HG03045 (cell line): ENCODE data around the gene NCEH1.
A peak's percentile ranks its signal among the peaks of the same experiment; 100 is the strongest.

Experiments
- ATAC-seq: cut with Tn5 transposase; IDR thresholded peaks from one replicate; pipeline ENCODE4 v1.9.1; 2021; ENCODE audit warnings: mild to moderate bottlenecking, moderate library complexity; ENCODE audit not compliant: unreplicated experiment

NCEH1 gene

DNA sequence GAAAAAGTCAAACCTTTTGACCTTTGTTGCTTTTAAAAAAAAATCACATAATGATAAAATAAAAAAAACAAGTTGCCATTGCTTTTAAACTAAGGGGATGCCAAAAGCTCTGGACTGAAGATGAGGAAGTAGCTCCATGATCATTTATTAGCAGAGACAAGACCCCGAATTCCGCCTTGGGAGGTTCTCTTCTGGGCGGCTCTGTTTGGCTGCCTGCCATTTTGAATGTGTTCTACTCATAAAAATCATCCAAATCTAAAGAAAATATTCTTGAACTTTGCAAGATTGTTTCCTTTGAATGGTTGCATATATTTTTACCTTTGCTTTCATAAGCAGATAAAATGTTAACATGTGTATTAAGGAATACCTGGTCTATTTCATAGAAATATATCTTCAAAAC, 63.8 kb downstream of the NCEH1 start:
- ATAC-seq, result no peak

DNA sequence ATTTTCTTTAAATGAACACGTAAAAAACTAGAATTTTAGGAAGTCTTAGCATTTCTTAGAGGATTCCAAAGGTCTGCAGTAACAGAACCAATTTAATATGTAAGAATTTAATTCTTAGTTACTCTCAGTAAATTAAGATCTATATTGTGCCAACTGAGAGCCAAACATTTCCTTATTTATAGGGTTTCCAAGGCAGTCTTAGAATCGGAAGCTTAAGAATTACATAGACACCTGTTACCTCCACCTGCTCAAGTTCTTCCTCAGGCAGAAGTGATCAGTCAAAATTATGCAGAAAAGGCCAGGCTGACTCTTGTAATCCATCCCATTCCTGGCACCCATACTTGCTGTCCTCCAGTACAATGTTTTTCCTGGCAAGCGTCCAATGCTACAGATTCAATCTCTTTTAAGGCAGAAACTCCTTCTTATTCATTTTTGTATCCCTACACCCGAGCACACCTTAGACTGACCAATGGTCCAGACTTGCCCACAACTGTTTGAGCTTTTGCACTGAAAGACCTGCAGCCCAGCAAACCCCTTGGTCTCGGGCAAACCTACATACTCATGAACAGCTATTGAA, 64.3 kb downstream of the NCEH1 start:
- no peak for ATAC-seq

DNA sequence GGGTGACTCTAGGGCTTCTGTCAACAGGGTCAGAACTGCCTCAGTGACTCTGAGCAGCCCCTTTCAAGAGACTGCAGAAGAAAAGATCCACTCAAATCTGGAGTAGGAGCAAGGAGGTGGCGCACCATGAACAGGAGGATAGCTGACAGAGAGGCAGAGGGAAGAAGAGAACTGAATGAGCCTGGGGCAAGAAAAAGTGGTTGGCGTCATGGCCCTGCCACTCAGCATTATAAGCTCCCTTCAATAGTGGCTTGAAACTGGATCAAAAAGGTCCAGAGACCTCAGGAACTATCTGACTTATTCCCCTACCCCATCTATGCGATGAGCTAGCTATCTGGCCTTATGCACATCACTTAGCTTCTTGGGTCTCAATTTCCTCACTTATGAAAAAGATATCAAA, 66.6 kb downstream of the NCEH1 start:
- ATAC-seq, result no peak

DNA sequence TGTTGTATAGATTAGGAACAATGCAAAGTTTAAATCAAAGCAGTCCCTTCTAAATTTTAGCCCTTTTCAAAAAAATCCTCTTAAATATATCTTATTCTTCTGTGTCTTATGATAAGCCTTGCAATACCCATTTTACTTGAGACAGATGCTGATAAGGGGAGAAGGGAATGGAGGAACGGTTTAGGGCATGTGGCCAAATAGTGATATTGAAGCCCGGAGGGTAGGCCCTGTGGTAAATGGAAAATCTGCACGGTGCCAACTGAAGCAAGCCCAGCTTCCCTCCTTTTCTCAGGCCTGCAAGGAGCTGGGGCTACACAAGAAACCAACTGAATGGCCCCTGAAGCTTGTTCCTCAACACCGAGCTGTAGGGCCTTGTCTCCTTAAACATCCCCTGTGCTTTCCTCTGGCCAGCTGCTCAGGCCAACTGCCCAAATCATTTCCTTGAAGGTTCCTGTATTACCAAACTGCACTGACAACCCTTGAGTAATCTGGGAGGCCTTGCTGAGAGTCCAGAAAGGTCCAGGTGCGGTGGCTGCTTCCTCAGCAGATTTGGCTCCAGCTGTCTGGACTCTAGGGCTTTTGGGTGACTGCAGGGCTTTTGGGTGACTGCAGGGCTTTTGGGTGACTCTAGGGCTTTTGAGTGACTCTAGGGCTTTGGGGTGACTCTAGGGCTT, 67.2 kb downstream of the NCEH1 start:
- ATAC-seq, result no peak

DNA sequence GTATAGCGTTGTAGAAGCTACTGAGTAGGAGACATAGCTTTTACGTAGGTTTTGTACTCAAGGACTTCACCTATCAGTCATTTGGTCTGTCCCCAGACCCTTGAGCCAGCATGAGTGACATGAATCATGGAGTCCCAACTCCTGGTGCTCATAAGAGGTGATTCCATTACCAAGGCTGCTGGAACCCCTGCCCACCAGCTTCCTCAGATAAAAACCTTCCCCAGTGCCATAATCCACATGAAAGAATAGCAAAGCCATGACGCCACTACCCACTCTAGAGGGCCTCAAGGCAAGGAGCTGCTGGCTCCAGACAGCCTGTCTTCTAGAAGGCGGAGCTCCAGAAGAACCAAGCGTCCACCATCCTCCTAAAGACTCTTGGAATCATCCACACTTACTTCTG, 69.6 kb downstream of the NCEH1 start:
- no peak for ATAC-seq

DNA sequence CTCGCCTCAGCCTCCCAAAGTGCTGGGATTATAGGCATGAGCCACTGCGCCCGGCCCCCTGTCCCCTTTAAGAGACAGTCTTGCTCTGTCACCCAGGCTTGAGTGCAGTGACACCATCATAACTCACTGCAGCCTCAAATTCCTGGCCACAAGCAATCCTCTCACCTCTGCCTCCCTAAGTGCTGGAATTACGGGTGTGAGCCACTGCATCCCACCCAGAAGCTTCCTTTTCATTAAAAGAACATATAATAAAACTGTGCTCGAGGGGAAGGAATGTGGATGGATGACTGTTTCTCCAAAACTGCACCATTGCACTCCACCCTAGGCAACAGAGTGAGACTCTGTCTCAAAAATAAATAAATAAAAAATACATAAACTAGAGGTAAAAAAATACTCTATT, 70.1 kb downstream of the NCEH1 start:
- ATAC-seq, result no peak

DNA sequence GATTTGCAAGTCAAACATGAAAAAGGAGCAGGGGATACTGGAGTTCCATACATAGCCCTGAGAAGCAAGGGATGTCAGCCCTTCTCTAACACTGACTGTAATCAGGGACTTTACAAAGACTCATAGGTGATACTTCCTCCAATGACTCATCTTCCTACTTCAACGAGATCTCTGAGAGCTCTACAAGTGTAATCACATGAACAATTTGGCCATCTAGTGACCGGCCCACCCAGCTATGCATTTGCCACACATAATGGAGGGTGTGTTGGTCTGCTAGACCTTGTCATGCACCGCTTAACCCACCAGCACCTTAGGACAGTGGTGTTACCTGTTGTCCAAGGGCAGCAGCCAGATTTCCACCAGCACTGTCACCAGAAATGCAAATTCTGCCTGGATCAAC, 75.3 kb downstream of the NCEH1 start:
- peak; percentile 94 for ATAC-seq

DNA sequence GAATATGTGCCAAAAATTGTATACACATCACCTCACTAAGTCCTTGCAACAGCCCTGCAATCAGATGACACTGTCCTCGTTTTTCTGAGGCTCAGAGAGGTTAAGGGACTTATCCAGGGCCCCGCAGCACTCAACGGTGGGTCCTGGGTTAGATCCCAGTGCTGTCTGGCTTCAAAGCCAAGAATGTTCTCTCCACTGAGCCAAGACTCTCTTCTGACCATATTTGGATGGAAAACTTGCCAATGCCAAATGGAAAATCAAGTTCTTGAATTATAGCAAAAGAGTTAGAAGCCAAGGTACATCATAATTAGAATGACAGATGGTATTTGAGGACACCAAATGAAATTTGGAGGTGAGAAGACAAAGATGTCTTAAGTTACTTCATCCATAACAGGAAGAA, 75.9 kb downstream of the NCEH1 start:
- ATAC-seq, result no peak

DNA sequence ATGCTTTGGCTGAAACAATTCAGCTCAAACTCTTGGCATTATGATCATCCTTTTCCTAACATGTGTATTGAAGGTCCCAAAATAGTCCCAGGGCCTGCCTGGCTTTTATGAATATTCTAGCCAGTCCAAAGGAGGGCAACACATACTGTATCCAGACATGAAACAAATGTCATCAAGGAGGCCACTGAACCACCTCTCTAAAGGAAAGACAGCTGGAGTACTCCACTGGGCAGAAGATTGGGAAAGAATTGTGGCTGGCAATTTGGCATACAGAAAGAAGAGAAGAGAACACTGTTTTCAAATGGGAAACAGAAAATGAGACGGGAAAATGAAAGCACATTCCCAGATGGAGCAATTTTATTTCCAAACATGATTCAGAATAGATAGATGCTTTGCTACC, 80.6 kb downstream of the NCEH1 start:
- no peak for ATAC-seq

DNA sequence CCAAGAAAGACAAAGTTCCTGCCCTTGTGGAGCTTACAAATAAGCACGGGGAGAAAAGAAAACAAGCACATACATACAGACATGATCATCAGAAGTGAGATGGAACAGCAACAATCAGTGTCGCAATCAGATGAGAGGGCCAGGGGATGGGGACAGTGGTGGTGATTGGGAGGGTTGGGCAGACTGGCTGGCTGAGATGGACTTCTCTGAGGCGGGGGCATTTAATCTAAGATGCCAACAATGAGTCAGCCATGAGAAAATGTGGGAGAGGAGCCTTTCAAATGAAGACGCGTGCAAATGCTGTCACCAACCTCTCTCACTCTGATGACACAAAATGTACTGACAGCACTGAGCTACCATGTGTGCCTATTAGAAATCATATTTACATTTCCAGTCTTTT, 81.4 kb downstream of the NCEH1 start:
- no peak for ATAC-seq

DNA sequence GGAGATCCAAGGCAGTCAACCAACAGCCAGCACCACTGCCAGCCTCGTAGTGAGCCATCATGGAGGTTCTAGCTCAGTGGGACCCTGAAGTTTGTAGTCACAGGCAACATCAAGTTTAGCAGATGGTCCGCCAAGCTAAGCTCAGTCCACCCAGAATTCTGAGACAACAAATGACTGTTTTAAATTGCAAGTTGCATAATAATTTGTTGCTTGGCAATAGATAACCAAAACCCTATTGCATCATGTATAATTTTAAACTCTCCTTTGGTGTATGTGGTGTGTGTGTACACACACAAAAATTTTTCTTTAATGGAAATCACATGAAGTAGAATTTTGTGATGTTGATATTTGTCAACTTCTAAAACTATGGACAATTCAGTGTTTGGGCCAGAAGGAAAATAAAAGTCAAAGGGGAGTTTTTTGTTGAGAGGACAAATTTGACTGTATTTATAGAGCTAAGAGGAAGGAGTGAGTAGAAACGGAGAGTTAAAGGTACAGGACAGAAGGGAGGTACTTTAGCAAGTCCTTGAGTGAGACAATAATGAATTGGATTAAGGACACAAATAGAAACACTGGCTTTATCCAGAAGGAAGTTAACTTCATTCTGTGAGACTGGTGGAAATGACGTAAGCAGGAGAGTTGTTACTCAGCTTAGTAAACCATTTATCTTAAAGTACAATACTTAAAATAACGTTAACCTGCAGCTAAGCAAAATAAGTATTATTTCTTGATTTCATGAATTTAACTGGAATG, 83.6 kb downstream of the NCEH1 start:
- ATAC-seq, result no peak

DNA sequence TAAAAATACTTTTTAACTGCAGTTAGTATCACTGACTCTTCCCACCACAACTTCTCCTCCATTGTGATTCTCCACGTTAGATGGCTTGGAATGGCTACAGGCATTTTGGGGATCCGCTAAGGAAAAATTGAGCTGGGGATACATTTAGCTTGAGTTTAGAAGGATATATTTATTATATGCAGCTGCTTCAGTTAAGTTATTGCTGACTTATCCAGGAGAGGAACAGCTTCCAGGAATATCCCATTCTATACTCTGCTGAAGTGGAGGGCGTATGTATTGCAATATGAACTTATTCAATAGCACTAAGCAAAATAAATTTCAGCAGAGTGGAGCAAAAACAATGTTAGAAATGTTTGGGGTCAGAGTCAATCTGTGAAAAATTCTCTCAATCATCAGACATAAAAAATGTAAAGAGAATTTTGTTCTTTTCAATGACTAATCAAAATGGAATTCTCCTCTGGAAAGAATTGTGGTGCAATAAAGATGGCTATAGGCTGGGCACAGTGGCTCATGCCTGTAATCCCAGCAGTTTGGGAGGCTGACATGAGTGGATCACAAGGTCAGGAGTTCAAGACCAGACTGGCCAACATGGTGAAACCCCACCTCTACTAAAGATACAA, 84.7 kb downstream of the NCEH1 start:
- ATAC-seq, result no peak

DNA sequence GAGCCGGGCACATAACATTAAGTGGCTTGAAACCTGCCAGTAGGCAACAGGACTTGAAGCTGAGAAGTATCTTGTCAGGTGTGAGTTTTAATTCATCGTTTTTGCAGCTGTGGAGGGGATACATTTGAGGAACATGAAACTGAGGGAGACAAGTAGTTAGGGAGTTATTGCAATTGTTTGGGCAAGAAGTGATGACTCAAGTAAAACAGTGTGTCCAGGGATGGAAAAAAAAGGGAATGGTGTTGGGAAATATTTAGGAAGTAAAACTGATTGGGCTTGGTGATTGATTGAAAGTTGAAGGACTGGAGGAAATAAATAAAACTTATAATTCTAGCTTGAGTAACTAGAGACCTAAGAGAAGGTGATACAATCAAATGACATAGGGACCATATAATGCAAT, 85.5 kb downstream of the NCEH1 start:
- ATAC-seq, result no peak

DNA sequence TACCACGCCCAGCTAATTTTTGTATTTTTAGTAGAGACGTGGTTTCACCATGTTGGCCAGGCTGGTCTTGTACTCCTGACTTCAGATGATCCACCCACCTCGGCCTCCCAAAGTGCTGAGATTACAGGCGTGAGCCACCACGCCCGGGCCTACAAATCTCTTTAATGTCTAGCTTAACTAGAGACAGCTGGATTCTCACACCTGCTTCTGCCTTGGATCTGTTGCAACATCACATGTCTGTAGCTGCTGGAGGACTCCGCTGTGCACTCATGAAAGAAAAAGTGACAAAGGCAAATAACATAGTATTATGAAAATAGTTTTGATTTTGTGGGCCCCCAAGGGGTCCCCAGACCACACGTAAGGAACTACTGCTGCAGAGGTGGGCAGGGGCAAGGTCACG, 85.9 kb downstream of the NCEH1 start:
- ATAC-seq, result no peak

DNA sequence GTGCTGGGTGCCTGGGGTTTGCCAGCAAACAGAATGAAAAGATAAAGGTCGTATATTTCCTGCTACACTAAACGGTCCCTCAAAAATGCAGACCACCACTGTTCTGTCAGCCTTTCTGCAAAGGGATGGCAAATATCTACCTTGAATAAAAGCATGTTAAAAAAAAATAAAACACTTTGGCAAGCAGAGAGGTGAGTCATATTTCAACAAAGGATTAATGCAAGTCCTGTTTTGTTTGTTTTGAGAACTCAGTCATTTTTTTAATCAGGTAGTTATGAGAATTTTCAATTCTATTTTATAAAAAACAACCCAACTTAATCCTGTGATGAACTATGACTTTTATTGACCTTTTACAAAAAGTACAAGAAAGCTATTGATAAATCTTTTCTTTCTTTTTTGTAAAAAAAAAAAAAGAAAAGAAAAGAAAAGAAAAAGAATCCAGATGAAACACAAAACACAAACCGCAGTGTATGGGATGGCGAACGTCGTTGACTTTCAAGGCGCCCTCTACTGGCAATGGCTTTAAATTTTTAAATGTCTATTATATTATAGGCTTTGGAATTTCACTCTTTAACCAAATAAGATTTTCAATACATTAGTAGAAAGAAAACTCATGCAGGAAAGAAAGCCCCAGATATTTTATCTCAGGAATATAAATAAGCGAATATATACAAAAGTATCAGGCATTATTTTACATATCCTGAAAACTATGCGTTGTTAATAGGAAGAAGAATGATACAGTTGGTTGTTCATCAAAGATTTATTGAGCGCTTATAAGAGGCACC, 87.8 kb downstream of the NCEH1 start:
- no peak for ATAC-seq

DNA sequence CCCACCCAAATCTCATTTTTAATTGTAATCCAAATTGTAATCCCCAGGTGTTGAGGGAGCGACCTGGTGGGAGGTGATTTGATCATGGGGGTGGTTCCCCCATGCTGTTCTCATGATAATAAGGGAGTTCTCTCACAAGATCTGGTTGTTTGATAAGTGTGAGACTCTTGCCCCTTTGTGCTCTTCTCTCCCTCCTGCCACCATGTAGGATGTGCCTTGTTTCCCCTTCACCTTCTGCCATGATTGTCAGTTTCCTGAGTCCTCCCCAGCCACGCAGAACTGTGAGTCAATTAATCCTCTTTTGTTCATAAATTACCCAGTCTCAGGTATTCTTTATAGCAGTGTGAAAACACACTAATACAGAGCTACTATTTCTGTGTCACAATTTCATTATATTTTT, 88.7 kb downstream of the NCEH1 start:
- no peak for ATAC-seq

DNA sequence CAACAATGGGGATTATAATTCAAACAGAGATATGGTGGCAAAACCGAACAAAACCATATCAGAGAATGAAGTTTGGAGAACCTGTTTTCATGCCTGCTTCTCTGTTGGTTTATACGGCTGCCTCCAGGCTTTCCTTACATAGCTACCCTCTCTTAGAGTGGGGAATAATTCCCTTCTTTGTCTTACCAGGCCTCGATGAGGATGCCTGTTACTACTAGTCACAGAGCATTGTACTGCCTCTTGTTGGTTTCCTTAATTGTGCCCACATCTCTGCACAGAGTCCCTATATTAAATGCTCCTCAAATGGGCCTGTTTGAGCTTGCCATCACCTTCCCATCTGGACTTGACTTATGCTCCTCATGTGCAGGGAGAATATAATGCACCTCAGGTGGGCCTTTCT, 92.9 kb downstream of the NCEH1 start:
- ATAC-seq, result no peak

DNA sequence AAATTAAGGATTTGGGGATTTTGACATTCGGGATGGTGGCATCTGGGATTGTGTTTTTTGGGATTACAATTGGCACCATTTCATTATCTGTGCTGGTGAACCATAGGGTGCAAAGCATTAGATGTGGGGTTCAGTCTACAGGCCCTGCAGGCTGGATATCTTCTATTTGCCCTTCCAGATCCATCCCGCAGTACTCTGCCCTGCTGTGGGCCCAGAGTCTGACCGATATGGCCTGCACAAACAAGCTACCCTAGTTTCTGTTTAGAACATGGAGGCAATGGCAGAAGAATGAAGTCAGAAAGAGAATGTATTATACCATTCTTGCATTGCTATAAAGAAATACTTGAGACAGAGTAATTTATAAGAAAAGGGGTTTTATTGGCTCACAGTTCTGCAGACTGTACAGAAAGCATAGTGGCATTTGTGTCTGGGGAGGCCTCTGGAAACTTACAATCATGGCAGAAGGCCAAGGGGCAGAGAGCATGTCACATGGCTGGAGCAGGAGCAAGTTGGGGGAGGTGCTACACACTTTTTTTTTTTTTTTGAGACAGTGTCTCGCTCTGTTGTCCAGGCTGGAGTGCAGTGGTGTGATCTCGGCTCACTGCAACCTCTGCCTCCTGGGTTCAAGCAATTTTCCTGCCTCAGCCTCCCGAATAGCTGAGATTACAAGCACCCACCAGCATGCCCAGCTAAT, 93.7 kb downstream of the NCEH1 start:
- no peak for ATAC-seq

DNA sequence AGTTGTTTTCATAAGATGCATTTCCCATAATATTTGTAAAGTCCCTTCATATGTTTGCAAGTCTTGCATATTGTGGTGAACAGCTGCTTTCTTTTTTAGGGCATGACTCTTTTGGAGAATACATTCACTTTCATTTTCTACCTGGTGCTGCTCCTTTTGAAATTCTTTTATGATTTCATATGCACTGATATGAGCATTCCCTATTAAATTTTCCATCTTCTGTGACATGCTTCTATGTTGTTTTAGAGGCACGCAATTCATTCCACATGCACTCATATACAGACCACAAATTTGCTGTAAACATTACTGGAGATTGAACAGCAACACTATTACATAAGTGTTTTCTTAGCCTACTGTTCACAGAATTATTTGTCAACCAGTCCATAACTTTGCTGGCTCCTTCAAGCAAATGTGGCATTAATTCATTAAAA, 94.8 kb downstream of the NCEH1 start:
- ATAC-seq, result no peak

DNA sequence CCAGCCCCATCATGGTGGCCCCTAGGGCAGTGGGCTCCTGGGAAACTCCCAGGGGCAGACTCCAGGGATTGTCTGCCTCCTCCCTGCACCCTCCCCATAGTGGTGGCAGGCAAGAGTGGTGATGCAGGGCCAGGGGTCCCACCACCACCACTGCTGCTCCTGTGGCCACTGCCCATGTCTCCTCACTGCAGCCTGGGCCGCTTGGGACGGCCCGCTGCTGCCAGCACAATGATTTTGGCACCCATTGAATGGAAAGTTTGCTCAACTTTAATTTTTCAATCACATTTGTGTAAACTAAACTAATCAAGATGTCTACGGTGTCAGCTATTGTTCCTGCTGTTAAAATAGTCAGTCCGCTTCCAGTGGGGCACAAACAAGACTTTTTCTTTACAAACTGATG, 95.6 kb downstream of the NCEH1 start:
- ATAC-seq, result no peak
